Spleen (tissue), 7 donors: ENCODE results near the gene EIF4H.

Source experiments
- CTCF ChIP-seq, 11 experiments: fragments of 200-600 bp in 7 of 11; fragments of 450-650 bp in 4 of 11; sonication (generic) in 4 of 11; IDR thresholded peaks in 8 of 11; conservative IDR thresholded peaks in 3 of 11; 1 replicate in 7 of 11; 2 replicates in 4 of 11; pipeline versions ENCODE4 v1.4.0 to v1.8.0; 2016 to 2021; ENCODE audit warnings: antibody characterized with exemption in 11 of 11, inconsistent platforms in 4 of 11, mild to moderate bottlenecking in 1 of 11
- POLR2A ChIP-seq, 3 donors: fragments of 450-650 bp; IDR thresholded peaks; one replicate each; pipeline ENCODE4 v1.5.1; 2017; ENCODE audit warnings: antibody characterized with exemption in 3 of 3, mild to moderate bottlenecking in 1 of 3
- POLR2AphosphoS5 ChIP-seq, 3 donors: sonication (generic); formaldehyde crosslinking; IDR thresholded peaks; one replicate each; pipeline ENCODE4 v1.5.1; 2017; ENCODE audit warnings: antibody characterized with exemption in 3 of 3
- donor health status: DM: no; HTN: no; CAD: no; lungs with moderate emphysema.
- donor health status: DM: no; HTN: no; CAD: no.
- donor health status: DM: no; HTN: no; CAD: no.

- TF ChIP-seq POLR2A (IDR thresholded peaks at IDR 0.05) = no peak
- no peak for TF ChIP-seq CTCF (IDR thresholded peaks at IDR 0.05 in 8 of 11, conservative IDR thresholded peaks at IDR 0.05 in 3 of 11)
- no peak for TF ChIP-seq POLR2AphosphoS5 (IDR thresholded peaks at IDR 0.05)
Measured at GRCh38 chr7:74181821-74182220, 7.7 kb downstream of the EIF4H start.
